Transverse colon (tissue), 3 donors: ENCODE data around the gene RHOXF2.

Source experiments
- CTCF ChIP-seq, 5 experiments: fragments of 200-600 bp in 3 of 5; fragments of 450-650 bp in 2 of 5; sonication (generic) in 3 of 5; IDR thresholded peaks; 1 replicate in 2 of 5; 2 replicates in 3 of 5; pipeline ENCODE4 v1.5.1; 2016 to 2017; ENCODE audit warnings: antibody characterized with exemption in 5 of 5, inconsistent platforms in 3 of 5, mild to moderate bottlenecking in 2 of 5, moderate library complexity in 1 of 5
- EP300 ChIP-seq: sonication (generic); formaldehyde crosslinking; IDR thresholded peaks from one replicate; pipeline ENCODE4 v1.6.1; 2017; ENCODE audit warnings: antibody characterized with exemption, low read depth
- POLR2A ChIP-seq: fragments of 450-650 bp; IDR thresholded peaks from one replicate; pipeline ENCODE4 v1.6.1; 2016; ENCODE audit warnings: antibody characterized with exemption, mild to moderate bottlenecking, moderate library complexity

DNA sequence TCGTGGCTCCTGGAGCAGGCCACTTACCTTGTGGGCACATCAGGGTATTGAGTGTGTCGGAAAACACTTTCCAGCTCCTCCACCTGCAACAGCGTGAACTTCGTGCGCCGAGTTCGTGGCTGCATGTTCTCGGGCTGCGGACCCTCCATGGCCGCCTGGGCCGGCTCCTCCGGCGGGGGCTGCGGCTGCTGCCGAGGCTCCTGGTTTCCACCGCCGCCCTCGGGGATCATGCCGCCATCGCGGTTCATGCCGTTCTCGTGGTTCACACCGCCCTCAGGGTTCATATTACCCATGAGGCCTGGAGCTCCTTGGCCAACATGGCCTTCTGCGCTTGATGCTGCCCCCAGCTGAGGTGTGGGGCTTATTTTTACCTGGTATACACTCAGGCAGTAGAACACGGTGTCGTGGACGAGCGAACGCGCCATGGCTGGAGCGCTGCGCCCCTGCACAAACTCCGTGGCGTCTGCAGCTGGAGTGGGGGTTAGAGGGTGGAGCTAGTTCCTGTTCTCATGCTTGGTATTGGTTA, 42.9 kb upstream of the RHOXF2 start, which contains the start of gene RHOXF1:
- no peak for TF ChIP-seq POLR2A
- TF ChIP-seq CTCF (IDR thresholded peaks at IDR 0.05) = no peak
- no peak for TF ChIP-seq EP300
